Mucosa of gallbladder (tissue), 1 donor: ENCODE measurements around the gene SP100. TPM values are rescaled to one million over a fixed set of nuclear protein-coding genes. Genes with fewer than 3 reads are reported as not detected.
A peak's percentile ranks its signal among the peaks of the same experiment; 100 is the strongest.
"Not testable (repeated sequence)": the region's sequence is repeated elsewhere in the genome, so short reads cannot be mapped to it uniquely, and the experiment has no call there.

Source experiments
- DNase-seq: peaks from one replicate; pipeline ENCODE4 v3.0.0-alpha.2; 2020; ENCODE audit warnings: low spot score
- total RNA-seq: library from RNA; stranded (reverse); gene quantifications from one replicate; pipeline ENCODE4 v1.2.1, GENCODE V29; 2021
- donor health status: DM: no; HTN: no; CAD: no.

SP100 gene
- total RNA-seq, 1 donor from 2014 or later: 86.6 TPM

- no peak for DNase-seq
Observed at GRCh38 chr2:230459216-230459615, 43.2 kb downstream of the SP100 start.

DNA sequence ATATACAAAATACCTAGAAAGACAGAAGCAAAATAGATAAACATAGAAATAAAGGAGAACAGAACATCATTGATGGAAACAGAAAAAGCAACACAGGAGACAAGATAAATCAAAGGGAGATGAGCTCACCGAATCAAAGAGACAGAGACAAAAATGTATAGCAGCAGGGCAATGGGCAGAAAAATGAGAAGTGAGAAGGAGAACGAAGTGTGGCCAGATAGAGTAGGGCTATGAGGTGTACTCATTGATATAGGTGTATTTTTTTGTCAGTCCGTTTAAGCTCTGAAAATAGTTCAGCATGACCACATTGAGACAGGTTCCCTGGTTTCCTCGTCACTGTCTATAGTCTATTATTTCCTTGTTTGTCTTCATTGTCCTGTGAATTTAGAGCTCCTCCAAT lies 55.1 kb downstream of the SP100 start:
- DNase-seq: no peak

- no peak for DNase-seq
Observed at GRCh38 chr2:230472621-230473018, 56.6 kb downstream of the SP100 start.

DNA sequence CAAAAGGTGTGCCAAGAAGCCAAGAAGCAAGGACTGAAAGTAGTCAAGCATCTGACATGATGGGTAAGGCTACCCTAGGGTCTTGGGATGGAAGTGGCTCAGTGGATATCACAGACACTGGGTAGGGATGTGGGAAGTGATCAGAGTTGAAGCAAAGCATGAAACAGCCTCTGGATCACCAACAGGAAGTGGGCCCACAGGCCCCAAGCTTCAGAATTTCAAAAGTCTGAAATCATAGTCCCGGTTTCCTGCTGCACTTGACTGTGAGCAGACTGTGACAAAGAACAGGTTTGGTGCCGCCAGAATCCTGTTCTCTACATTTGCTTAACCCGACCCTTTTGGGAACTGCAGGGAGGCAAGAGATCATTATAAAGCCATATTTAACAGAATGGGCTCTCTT lies 57.4 kb downstream of the SP100 start:
- DNase-seq: no peak

DNA sequence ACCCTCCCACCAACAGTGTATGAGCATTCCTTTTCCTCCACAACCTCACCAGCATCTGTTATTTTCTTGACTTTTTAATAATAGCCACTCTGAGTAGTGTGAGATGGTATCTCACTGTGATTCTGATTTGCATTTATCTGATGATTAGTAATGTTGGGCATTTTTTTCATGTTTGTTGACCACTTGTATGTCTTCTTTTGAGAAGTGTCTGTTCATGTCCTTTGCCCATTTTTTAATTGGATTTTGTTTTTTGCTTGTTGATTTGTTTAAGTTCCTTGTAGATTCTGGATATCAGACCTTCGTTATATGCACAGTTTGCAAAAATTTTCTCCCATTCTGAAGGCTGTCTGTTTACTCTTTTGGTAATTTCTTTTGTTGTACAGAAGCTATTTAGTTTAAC lies 59.1 kb downstream of the SP100 start:
- no peak for DNase-seq

GRCh38 chr2:230485801-230486341 lies 69.9 kb downstream of the SP100 start:
- DNase-seq: no peak

DNA sequence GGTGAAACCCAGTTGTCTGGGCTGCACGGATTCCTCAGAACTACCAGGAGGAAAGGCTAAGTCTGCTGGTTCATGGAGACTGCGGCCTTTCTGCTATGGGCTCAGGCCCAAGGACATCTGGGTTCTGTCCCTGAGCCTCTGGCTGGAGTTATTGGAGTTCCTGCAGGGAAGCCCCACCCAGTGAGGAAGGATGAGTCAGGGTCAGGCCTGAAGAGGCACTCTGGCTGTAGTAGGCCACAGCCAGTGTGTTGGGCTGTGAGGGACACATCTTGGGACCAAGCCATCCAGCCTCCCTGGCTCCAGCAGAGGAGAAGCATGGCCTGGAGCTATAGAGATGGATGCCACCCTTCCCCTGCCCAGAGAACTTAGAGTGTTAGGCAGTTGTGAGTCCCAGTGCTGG lies 75.2 kb downstream of the SP100 start:
- not testable (repeated sequence) for DNase-seq

GRCh38 chr2:230492107-230492506 lies 76.1 kb downstream of the SP100 start:
- no peak for DNase-seq

- no peak for DNase-seq
Observed at GRCh38 chr2:230494980-230495379, 79.0 kb downstream of the SP100 start.

- no peak for DNase-seq
Observed at GRCh38 chr2:230496891-230497290, 80.9 kb downstream of the SP100 start.

DNA sequence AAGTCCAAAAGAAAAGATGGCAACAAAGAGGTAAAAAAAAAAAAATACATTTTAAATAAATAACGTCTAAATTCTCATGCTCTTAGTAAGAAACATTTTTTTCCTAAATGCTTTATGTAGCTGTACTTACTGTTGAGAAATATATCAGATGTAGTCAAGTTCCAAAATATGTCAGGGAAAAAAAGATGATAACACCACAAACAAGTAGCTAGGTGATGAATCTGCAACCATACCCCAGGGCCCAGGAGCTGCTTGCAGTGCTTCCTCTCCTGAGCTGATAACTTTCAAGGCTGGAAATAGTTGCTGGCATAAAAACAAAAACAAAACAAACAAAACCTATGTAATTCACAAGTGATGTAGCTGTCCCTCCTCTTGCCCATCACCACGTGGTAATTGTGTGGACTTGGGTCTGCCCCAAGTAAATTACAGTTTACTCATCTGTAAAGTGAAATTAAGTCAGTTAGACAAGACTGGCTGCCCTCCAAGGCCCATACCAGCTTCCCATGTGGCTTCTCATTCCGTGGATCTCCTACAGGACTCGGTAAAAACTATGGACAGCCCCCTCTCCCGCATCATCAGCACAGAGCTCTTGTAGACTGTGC lies 82.6 kb downstream of the SP100 start:
- no peak for DNase-seq

GRCh38 chr2:230502593-230502992 lies 86.6 kb downstream of the SP100 start:
- no peak for DNase-seq

DNA sequence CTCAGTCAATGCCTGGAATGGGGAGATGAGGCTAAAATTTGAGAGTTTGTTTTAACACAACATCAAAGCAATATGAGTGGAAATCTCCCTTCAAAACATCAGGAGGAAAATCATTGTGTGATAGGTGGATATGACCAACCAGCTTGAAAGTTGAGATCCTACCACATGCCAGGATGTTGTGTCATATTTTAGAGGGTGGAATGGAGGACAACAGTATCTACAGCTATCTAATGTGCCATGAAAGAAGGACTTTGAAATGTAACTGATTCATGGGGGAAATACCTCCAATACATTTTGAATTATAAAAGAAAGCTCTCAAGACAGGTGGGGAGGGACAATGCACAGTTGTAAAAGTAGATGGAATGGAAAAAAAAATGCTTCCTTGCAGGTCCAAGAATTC lies 87.8 kb downstream of the SP100 start:
- no peak for DNase-seq

DNA sequence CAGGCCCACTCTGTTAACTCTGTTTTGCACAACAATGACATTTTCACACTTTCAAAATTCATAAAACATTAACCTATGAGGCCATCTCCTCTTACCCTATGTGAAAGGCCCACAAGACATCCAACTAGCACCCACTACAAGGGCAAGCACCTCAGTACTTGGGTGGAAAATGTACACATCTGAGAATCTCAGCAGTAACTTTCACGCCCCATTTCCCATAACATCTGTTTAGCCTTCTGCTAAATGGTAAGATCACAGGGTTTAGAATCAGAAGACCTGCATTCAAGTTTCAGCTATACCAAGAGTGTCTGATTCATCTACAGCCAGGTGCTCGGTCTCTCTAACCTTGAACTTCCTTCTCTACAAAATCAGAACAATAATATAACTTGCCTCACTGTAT lies 89.2 kb downstream of the SP100 start:
- DNase-seq: no peak

DNA sequence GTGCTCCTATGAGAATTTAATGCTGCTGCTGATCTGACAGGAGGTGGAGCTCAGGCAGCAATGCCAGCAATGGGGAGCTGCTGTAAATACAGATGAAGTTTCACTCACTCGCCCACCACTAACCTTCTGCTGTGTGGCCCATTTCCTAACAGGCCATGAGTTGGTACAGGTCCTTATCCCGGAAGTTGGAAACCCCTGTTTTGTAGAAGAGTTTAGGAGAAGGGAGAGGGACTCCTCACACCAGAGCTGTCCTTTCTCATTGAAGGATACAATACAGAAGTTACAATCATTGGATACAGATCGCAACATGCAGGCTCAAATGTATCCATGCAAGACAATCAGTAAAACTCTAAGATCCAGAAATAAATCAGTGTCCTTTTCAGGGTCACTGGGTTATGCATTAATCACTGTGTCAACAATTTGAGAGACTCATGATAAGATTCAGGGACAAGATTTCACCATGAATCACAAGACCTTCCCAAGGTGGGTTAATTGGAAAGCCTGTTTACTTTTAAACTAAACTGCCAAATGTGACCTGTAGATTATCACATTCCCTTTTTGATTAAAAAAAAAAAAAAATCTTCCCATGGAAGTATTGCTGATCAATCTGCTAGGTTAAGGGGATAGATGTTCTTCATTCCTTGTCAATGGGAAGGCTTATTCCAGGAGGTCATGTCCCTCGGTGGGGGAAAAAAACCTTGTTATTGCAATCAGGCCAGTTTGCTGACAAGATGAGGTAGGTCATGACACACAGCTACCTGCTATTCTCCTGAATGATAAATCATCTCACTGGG lies 97.2 kb downstream of the SP100 start:
- DNase-seq: peak; percentile 15

DNA sequence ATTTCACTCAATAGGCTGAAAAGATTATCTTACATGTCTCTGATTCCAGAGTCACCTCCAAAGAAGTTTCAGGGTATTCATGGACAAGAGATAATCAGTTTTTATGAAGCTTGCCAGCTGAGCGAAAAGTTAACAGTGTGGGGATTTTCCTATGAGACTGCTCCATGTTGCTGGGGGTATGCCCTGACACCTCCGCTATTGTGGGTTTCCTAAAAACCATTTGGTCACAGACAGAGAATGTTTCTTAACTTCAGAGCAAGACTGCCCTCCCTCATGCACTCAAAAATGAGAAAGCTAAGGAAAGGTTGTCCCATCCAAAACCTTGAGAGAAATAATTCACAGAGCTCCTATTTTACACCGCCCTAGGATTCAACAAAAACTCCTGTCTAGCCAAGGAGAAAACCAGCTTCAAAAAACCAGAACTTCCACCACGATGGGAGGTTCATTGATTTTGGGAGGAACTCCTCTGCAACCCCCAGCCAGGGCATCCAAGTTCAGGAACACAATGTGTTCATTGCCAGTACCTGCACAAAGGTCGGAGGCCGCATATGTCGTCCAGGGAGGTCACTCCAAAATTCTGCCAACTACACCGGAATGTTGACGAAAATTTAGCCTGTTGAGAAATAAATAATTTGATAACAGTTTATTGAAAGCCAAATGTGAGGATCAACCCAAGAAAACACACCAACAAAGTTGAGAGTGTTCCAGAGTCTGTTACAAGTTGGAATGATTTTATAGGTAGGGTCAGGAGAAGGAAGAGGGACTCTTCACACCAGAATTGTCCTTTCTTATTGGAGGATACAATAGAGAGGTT lies 104.3 kb downstream of the SP100 start:
- no peak for DNase-seq

GRCh38 chr2:230520875-230521155 lies 104.8 kb downstream of the SP100 start:
- DNase-seq: no peak

DNA sequence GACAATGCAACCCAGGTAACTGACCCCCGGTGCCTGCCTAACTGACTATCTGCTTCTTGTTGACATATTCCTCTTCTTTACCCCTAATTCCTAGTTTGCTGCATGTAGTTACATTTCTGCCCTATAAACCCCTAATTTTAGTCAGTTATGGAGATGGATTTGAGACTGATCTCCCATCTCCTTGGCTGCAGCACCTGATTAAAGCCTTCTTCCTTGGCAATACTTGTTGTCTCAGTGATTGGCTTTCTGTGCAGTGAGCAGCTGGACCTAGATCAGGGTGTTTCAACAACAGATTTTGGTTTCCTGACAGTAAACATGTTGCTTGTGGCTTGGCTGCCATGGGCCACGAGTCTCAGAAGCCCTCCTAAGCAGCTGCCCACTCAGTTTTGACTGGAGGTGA lies 105.4 kb downstream of the SP100 start:
- no peak for DNase-seq

- no peak for DNase-seq
Observed at GRCh38 chr2:230525682-230526081, 109.7 kb downstream of the SP100 start.

DNA sequence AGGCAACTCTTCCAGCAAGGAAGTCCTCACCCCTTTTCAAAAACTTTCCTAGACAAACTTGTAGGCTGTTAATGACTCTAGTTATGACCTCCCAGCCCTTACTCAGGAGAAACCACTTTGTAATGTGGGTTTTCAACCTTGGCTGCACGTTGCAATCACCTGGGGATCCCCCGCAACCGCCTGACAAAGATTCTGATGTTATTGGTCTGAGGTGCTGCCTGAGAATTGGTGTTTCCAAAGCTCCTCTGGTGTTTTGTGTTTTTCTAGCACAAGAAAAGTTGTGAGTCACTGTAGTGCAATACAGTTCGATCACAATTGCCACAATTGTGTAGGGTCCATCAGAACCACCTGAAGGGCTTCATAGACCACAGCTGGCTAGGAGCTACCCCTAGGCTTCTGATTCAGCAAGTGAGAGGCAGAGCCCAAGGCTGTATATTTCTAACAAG lies 121.6 kb downstream of the SP100 start:
- DNase-seq: no peak

- no peak for DNase-seq
Observed at GRCh38 chr2:230540332-230540731, 124.3 kb downstream of the SP100 start.

GRCh38 chr2:230541934-230542380 lies 126.0 kb downstream of the SP100 start:
- no peak for DNase-seq

DNA sequence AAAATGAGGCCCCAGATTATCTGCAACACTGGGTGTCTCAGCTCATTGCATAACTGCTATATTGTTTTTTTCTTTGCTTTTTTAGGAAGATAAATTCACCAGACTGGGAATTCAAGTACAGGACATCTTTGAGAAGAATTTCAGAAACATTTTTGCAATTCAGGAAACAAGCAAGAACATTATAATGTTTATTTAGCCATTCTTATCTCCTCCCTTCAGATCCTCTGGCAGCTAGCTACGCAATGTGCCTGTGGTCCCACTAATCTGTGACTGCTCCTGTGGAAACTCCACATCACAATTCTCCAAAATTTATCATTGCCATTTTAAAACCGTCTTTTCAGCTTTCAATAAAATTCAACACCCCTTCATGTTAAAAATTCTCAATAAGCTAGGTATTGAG lies 126.8 kb downstream of the SP100 start:
- DNase-seq: no peak
